A172 (cell line): ENCODE results near the gene SLIT3. TPM values are rescaled to one million over a fixed set of nuclear protein-coding genes. Genes with fewer than 3 reads are reported as not detected.
A peak's percentile ranks its signal among the peaks of the same experiment; 100 is the strongest.

ENCODE experiments used
- DNase-seq: peaks from one replicate; pipeline ENCODE4 v3.0.0-alpha.2; 2015; ENCODE audit warnings: low spot score
- total RNA-seq: library from RNA; depleted of rRNA; stranded (reverse); fragments of >200 nt; shearing (Covaris generic); gene quantifications from 2 replicates; pipeline ENCODE4 v1.2.3, GENCODE V29; 2014

The SLIT3 gene
- total RNA-seq, 1 experiment from 2014 or later = 0.12 TPM

DNA sequence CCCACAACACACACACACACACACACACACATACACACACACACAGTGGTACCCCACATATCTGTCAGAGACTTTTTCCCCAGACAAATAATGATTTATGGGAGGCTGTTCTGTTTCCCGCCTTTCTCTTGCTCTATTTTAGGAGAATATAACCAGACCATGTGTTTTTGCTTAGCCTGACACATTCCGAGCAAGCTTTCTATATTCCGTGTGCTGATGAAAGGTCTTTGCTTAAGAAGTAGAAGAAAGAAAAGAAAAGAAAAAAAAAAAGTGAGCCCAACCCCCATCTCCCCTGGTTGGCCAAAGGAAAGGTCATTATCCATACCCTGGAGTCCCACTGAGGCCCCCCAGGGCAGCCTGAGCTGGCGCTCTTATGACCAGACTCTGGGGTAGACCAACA, 338.6 kb downstream of the SLIT3 start:
- DNase-seq = no peak

DNA sequence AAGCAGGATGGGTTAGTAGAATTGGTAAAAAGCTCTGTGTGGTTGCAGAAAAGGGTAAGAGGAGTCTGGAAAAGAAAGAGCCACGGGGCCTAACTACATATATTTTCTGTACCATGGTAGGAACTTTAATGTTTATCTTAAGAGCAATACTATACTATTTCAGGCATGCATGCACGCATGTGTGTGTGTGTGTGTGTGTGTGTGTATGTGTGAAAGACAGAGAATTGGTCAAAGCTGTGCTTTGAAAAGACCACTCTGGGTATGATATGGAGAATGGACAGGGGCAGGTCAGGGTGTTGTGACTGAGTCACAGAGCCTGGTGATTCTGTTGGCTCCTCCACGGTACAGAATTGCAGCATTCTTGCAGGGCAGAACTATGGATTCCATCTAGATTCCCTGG, 339.3 kb downstream of the SLIT3 start:
- no peak for DNase-seq

DNA sequence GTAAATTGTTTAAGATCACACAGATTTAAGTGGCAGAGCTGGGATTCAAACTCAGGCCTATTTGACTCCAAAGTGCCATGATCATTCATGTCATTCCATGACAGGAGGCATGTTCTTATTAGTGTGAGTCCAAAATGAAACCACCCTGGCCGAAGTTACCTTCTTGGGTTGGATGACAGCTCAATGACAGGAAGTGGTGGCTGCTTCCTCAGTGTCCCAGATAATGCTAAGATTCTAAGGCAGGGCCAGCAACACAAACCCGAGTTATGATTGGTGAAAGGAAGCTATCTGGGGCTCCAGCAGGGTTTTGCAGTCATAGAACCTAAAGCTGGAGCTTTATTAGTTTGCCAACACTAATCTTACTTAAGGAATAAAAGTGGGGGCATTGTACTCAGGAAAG, 340.4 kb downstream of the SLIT3 start:
- DNase-seq = no peak

DNA sequence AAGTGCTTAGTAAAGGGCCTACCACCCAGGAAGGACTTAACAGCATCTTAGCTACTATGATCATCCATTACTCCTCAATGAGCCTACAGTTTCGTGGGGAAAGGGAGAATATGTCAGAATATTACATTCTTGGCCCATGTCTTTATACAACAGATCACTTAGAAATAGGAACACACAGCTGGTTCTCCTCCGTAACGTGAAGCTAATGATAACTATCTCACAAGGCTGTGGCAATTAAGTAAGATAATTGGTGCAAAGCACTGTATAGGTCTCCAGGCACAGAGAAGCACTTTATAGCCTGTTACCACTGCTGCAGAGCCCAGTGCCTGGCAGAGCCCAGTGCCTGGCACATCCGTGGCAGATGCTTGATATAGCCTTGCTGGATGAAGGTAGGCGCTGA, 347.6 kb downstream of the SLIT3 start:
- no peak for DNase-seq

DNA sequence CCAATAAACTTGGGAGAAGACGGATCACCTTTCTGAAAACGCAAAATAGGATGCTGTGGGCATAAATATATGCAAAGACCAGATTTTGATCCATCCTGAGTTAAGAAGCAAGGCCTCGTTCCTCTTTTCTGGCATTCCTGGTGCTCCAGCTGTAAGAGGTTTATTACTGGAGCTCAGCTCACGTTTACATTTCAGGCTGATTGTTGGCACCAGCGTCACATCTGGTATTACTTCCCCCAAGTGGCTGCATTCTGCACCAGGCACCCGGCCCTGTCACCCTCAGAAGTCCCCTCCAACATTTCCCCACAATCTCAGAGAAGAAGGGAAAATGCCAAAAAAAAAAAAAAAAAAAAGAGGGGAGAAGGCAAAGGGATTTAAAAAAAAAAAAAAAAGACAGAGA, 348.7 kb downstream of the SLIT3 start:
- DNase-seq = no peak

DNA sequence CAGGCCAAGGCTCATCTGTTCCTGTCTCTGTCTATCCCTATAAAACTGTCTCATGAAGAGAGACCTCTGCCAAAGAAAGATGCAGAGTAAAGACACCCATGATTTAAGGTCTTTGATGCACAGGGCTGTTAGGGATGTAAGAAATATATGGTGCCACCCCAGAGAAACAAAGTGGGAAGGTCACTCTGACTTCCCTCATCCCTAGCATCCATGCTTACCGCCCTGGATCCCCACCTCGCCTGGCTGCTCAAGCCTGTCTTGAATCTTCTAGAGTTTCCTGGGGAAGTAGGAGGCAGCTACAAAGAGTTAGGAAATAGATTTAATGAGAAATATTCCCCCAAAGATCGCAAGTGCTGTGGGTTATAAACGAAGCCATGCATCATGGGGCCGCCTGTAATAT, 349.2 kb downstream of the SLIT3 start:
- no peak for DNase-seq

DNA sequence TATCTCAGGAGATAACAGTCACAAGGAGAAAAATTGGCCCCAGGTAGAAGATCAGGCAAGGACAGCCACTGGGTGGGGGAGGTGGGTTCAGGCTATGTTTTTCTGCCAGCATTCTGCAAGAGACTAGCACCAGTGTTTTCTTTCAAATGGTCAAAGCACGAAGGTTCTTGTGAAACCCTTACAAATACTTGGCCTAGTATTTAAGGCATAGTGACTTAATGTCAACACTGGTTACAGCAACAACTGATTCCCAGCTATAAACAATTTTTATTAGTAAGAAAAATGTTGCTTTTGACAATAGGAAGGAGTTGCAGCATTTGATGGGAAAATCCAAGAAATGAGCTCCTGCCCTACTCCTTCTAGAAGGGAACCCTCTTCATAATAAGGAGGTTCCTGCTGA, 349.6 kb downstream of the SLIT3 start:
- no peak for DNase-seq

DNA sequence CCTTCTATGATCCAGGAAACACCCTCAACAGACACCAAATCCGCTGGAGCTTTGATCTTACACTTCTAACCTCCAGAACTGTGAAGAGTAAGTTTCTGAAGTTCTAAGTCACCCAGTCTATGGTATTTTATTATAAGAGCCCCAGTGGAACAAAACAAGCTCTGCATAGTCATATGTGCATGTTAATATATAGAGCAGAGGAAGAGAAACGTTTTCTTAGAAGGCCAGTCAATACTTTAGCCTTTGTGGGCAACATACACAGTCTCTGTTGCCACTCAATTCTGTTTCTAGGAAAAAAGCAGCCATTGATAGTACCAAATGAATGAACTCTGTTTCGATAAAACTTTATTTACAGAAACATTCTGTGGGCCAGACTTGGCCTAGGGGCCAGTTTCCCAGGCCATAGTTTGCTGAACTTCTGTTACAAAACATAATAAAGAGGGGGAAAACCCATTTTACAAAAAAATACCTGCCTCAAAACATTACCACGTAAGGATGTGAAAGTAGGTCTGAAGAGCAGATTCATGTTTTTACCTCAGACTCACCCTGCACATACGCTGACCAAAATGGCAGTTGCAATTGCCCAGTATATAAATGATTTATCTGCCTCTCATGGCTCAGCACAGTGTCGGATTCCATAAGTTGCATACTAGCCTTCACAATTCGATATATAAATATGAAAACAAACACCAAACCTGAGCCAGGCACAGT, 350.5 kb downstream of the SLIT3 start:
- DNase-seq = no peak

DNA sequence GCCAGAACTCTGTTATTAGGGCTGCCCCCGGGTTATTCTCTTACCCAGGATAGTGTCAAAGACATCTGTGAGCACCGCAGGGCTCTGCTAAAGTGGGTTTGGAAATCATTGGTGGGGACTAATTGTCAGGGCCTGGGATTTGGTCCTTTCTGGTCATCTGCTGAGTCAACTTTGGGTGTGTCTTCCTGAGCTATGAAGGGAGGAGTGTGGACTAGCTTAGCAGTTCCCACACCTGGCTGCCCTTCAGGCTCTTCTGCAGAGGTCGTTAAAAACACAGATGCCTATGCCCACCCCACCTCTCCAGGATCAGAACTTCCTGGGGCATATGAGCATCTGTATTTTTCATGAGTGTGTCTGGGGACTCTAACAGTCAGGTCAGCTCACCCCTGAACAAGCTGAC, 352.2 kb downstream of the SLIT3 start:
- no peak for DNase-seq

DNA sequence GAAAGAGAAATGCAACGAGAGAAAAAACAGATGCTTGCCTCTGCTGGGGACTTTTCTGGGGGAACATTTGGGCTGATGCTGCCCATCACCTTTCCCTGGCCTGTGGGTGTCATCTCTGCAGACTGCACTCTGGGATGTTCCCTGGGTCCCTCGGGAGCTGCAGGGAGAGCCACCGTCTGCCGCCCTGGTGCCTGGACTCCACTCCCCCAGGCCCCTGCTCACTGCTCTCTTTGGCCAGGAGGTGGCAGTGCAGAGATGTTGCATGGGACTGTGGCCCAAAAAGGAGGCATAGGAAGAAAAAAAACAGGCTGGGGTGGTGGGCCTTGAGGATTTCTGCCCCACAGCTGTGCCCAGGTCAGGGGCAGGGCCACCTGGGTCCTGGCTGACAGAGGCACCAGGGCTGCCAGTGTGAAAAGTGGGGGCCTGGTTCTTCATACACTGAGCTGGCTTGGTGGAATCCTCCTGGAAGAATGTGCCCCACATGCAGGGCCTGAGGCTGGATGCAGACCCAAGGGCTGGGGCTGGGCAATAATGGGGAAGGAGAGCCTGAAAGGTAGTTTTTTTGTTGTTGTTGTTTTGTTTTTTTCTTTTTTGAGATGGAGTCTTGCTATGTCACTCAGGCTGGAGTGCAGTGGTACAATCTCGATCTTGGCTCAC, 353.6 kb downstream of the SLIT3 start:
- peak; percentile 32 for DNase-seq

DNA sequence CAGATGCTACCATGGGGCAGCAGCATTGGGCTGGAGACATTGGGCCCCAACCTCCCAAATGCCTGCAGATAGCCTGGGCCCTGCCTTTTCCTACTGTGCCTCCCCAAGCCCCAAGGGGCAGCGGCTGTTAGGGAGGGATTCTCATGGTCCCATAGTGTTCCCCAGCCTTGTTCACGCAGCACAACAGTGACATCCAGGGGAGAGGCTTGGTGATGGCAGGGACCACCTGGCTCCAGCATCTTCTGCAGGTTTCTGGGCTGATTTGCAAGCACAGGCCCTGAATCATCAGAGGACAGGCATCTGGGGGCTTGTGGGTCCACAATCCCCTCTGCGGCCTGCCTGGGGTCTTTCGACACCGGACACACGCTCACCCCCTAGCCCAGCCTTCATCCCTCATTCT, 354.6 kb downstream of the SLIT3 start:
- DNase-seq = no peak

DNA sequence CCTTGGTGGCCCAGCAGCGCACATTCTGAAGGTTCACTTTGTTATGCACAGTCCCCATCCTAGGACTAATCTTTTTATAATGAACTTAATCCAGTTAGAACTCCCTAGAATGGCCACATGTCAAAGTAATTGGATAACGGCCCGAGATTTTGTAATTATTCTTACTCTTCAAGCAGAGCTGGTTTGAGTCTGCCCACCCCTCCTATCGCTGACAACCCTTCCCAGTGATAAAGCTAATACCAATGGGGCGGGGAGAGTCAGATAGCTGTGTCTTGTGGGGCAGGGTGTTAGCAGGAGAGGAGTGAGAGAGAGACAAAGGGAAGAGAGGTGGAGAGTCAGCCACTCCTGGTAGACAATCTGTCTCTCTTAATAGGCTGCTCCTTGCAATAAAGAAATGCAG, 356.9 kb downstream of the SLIT3 start:
- DNase-seq = no peak

DNA sequence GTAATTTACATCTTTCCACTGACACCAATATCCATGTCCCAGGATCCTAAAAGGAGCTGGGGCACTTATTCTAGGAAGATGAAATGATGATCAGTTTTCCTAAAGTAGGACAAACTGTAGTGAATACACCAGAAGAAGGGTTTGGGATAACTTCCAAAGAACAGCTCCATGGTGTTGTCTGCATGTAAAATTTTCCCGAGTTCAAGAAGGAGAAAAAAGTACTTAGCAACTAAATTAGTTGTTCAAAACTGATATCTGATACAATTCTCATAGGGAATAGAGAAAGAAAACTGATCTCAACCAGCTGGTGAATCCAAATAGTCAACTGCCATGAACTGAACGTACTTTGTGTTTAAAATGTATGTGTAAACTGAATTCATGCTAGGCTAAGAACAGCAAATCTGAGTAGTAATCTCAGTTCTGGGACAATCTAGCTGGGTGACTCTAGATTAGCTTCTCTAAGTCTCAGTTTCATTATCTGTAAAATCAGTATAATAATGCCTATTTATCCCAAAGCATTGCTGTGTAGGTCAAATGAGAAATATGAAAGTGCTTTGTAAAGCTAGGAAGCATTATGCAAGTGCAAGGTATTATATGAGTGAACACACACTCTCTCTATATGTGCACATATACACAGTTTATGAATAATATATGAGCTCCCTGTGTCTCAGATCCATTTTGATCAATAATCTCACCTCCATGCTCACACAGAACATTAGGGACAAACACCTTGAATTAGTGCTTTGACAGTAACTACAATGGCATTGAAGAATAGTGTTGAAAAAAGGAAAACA, 357.7 kb downstream of the SLIT3 start:
- no peak for DNase-seq

DNA sequence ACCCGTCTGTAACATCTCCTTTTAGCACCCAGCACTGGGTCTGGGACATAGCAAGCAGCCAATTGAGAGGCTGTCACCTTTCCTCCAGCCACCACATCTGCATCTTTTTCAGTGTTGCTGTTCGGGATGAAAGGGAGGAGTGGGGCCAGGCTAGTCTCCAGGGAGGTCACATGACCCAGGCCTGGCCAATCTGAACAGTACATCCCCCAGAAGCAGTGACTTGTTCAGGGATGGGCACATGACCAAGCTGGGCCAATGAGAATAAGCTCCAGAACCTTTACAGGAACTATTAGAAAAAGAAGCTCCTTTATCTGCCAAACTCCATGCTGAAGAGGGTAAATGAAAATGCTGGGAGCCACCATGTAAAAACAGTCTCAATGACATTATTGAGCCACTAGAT, 359.0 kb downstream of the SLIT3 start:
- DNase-seq = no peak

DNA sequence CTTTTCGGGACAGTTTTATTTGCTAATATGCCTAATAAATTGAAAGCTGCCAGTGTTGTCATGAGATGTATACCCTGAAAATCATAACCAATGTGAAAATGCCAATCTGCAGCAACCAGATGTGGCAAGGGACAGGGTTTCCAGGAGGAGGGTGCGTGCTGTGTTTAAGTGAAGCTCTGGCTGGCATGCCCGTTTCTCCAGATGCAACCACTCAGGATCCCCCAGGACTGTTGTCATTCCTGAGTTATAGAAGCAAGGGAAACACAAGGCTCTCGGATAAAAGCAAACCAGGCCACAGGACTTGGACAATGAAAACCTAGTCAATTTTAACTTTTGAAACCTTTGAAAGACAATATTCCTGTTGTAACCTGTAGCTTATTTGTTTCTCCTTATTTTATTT, 360.2 kb downstream of the SLIT3 start:
- no peak for DNase-seq

DNA sequence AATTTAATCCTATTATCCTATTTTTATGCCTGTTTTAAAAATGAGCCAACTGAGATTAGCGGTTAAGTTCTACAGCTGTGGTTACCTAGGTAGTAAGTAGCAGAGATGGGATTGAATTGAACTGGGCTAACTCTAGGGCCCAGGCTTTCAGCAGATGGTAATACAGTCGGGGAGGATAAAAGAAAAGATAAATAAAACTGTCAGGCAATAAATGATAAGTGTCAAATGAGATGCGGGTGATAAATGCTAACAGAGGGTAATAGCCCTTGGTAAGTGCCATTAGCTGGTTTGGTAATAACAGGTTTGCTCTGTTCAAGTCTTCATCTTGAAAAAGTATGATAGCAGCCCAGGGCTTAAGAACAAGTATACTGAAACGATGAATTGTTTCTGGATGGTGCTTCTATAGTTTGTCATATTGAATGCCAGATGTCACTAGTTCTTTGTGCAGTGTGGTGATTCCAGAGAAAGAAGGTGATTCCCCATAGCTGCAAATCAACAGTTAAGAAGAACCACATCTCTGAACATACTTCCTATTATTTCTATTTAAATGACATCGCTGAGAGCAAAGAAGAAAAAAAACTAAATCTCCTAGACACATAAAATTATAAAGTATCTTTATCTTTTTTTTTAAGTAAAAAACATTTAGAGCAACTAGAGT, 360.9 kb downstream of the SLIT3 start:
- DNase-seq = no peak

DNA sequence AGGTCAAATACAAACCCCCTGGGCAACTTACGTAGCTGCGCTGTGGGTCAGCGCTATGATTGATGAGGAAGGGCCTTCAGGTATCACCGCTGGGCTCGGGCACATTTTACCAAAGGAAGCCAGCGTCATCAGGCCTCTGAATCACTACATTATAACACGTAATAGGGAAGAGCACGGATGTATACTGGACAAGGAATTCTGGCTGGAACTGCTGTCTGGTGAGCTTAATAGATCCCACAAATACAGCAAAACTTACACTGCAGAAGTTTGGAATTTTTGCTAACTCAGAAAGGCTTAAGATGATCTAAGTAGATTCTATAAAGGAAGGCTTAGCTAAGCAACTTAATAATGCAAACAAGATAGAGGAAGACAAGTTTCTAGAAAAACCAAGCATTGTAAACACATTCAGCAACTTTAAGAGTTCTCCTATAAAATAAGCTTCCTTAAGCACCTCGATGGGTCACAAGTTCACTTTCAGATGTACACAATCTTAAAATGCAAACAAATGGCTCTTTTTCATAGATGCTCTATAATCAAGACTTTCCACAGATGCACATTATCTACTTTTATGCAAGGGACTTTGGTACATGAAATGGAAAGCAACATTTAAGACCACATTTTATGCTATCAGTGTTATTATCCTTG, 361.7 kb downstream of the SLIT3 start:
- no peak for DNase-seq

DNA sequence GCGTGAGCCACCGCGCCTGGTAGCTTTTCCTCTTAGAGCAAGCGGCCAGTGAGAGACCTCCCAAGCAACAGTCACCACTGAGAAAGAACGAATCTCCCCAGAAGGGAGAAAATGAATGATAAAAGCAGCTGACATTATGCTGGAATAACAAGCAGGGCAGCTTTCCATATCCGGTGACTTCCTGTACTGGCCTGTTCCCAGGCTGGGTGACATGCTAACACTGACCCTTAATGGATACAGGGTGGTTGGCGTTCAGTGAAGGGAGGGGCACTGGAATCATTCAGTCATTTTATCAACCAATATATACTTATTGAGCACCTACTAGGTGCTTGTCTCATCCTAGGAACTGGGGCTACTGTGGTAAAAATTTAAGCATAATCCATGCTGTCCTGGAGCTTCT, 364.4 kb downstream of the SLIT3 start:
- no peak for DNase-seq

DNA sequence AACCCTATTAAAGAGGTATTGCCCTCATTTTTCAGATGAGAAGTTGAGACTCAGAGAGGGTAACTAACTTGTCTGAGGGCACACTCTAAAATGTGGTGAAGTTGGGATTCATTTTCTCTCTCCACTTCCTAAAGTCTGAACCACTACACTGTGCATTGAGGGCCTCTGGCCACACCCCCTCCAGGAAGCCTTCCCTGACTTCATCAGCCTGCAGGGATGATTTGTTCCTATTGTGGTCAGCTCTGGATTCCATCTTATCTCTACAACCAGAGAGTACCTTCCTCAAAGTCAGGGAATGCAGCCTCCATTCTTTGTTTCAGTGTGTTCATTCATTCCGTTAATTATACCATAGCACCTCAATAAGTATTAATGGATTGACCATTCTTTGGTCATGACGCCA, 365.8 kb downstream of the SLIT3 start:
- DNase-seq = peak; percentile 14

DNA sequence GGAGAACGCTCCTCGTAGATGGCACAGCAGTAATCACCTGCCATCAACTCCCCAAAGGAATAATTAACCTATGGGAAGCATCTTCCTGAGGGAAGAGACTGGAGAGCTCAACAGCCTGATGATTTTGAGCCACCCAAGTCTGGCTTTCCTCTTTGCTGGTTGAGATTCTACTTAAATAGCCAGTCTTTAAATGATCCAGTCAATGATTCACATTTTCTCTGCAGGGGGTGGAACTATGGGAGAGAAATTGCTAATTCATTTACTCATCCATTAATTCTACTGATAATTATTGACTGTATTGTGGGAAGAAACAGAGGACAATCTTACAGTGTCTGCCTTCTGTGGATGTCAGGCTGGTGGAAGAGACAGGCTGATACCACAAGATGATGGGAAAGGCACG, 366.8 kb downstream of the SLIT3 start:
- no peak for DNase-seq

DNA sequence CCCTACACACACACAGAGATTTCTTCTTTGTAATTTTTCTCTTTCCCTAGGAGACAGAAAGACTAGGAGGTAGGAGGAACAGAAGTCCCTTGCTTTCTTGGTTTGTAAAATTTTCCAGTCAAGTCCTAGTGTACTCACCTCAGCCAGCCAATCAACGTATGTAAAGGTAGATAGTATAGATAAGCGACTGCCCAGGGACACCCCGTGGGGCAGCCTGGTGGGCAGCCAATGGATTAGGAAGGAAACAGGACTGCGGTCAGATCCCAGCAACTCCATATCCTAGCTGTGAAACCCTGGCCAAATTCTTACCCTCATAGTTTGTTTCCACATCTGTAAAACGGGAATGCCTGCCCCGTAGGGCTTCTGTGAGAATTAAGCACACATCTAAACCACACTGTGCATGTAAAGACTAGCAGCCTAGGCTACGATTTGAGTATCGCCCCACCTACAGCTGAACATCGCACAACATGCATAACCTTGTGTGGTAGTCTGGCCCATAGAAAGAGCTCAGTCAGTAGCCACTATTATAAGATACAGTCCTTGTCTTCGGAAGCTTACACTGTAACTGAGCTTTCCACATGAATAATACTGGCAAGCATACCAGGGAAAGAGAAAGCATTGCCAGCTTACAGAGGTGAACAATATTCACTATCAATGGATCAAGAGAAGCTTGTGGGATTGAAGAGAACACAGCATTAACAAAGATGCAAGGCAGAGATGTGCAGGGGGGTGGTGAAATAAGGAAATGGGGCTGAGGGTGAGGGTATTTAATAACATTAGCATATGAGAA, 368.3 kb downstream of the SLIT3 start:
- no peak for DNase-seq
